Neuronal stem cell (in vitro differentiated cells): Measurements from ENCODE around the gene SLK.

Experiments used
- DNase-seq: peaks from one replicate; pipeline ENCODE4 v3.0.0-alpha.2; 2013; ENCODE audit warnings: low spot score
- H2AFZ ChIP-seq: one replicate; pipeline ENCODE4 v1.6.1; 2013; ENCODE audit warnings: mild to moderate bottlenecking, low read length, inconsistent platforms
- H2AK5ac ChIP-seq: 2 replicates; pipeline ENCODE4 v1.6.1; 2013; ENCODE audit warnings: low read depth, mild to moderate bottlenecking, inconsistent platforms, low read length, moderate library complexity, mixed read lengths
- H2BK120ac ChIP-seq: 2 replicates; pipeline ENCODE4 v1.6.1; 2013; ENCODE audit warnings: low read depth, mild to moderate bottlenecking, inconsistent platforms, low read length, moderate library complexity, mixed read lengths
- H2BK12ac ChIP-seq: one replicate; pipeline ENCODE4 v1.6.1; 2013; ENCODE audit warnings: low read length, inconsistent platforms
- H2BK15ac ChIP-seq: 2 replicates; pipeline ENCODE4 v1.6.1; 2013; ENCODE audit warnings: mild to moderate bottlenecking, low read length, inconsistent platforms, mixed read lengths
- H2BK5ac ChIP-seq: one replicate; pipeline ENCODE4 v1.6.1; 2013; ENCODE audit warnings: inconsistent platforms, mild to moderate bottlenecking, low read length, moderate library complexity
- H3K14ac ChIP-seq: one replicate; pipeline ENCODE4 v1.6.1; 2013; ENCODE audit warnings: low read length, inconsistent platforms
- H3K18ac ChIP-seq: 2 replicates; pipeline ENCODE4 v1.6.1; 2013; ENCODE audit warnings: low read length, inconsistent platforms
- H3K23ac ChIP-seq: 2 replicates; pipeline ENCODE4 v1.6.1; 2013; ENCODE audit warnings: low read depth, mild to moderate bottlenecking, mixed read lengths, low read length, inconsistent platforms; ENCODE audit not compliant: poor library complexity
- H3K27ac ChIP-seq: replicated peaks from 3 replicates; pipeline ENCODE4 v1.5.1; 2013; ENCODE audit warnings: low read length, inconsistent platforms
- H3K27me3 ChIP-seq, 3 experiments: 2 replicates each; pipeline ENCODE4 v1.6.1; 2013; ENCODE audit warnings: low read length in 3 of 3, mild to moderate bottlenecking in 2 of 3, inconsistent platforms in 1 of 3, low read depth in 1 of 3, mixed read lengths in 1 of 3, moderate library complexity in 1 of 3; ENCODE audit not compliant: control insufficient read depth in 3 of 3, insufficient read depth in 3 of 3
- H3K36me3 ChIP-seq, 2 donors: replicated peaks in 1 of 2; 2 replicates each; pipeline ENCODE4 v1.6.1; 2013; ENCODE audit warnings: low read length in 2 of 2; ENCODE audit not compliant: control insufficient read depth in 2 of 2, insufficient read depth in 2 of 2
- H3K4ac ChIP-seq: 2 replicates; pipeline ENCODE4 v1.6.1; 2013; ENCODE audit warnings: inconsistent platforms, mild to moderate bottlenecking, low read length, moderate library complexity
- H3K4me1 ChIP-seq, 2 donors: 1 replicate in 1 of 2; 2 replicates in 1 of 2; pipeline ENCODE4 v1.6.1; 2013; ENCODE audit warnings: low read length in 2 of 2, low read depth in 1 of 2; ENCODE audit not compliant: control insufficient read depth in 2 of 2, insufficient read depth in 1 of 2
- H3K4me2 ChIP-seq: one replicate; pipeline ENCODE4 v1.6.1; 2013; ENCODE audit warnings: mild to moderate bottlenecking, low read length, inconsistent platforms; ENCODE audit not compliant: insufficient read depth, poor library complexity, severe bottlenecking
- H3K4me3 ChIP-seq, 2 donors: 2 replicates each; pipeline ENCODE4 v1.5.1; 2013; ENCODE audit warnings: low read length in 2 of 2, mild to moderate bottlenecking in 2 of 2, inconsistent platforms in 1 of 2, moderate library complexity in 1 of 2
- H3K79me1 ChIP-seq: one replicate; pipeline ENCODE4 v1.6.1; 2013; ENCODE audit warnings: low read depth, mild to moderate bottlenecking, inconsistent platforms, low read length, moderate library complexity
- H3K9ac ChIP-seq: one replicate; pipeline ENCODE4 v1.6.1; 2013; ENCODE audit warnings: mild to moderate bottlenecking, low read depth, low read length, inconsistent platforms; ENCODE audit not compliant: poor library complexity
- H3K9me3 ChIP-seq, 2 donors: replicated peaks in 1 of 2; 2 replicates each; pipeline versions ENCODE3 to v1.6.1; 2013; ENCODE audit warnings: low read length in 2 of 2, mild to moderate bottlenecking in 2 of 2, inconsistent platforms in 1 of 2, low read depth in 1 of 2, mixed read lengths in 1 of 2, moderate library complexity in 1 of 2; ENCODE audit not compliant: control insufficient read depth in 2 of 2, insufficient read depth in 1 of 2
- H4K8ac ChIP-seq: one replicate; pipeline ENCODE4 v1.6.1; 2013; ENCODE audit warnings: low read depth, mild to moderate bottlenecking, inconsistent platforms, low read length, moderate library complexity
- H4K91ac ChIP-seq: one replicate; pipeline ENCODE4 v1.6.1; 2013; ENCODE audit warnings: low read length, low read depth, mild to moderate bottlenecking, inconsistent platforms; ENCODE audit not compliant: poor library complexity
- WGBS, 2 donors: extraction: QIAGEN DNeasy Blood & Tissue Kit; methylation state at CpG; one replicate each; pipeline ENCODE4 v1.1.7; 2013; ENCODE audit warnings: missing lambda C conversion rate in 2 of 2, mixed read lengths in 1 of 2; ENCODE audit not compliant: insufficient read length in 2 of 2, insufficient replicate concordance in 1 of 2; ENCODE audit errors: extremely low coverage in 2 of 2; 5-methylcytosine and 5-hydroxymethylcytosine counted together

Gene SLK

GRCh38 chr10:104045151-104046089 is 78.5 kb downstream of the SLK start:
- Histone ChIP-seq H3K4me3 (no peak overlapping the region), H3K27me3 (peaks cover 0 to 18% (median 0%) of the 10 kb centered on the region in 3 experiments), H4K8ac (no peak overlapping the region), H3K18ac (peak overlapping the region; percentile 49), H3K9ac (no peak overlapping the region), H3K27ac (no peak overlapping the region), H3K14ac (no peak overlapping the region), H2BK15ac (no peak overlapping the region), H2AK5ac (peak overlapping the region; percentile 14), H2BK120ac (no peak overlapping the region), H4K91ac (no peak overlapping the region), H2BK5ac (no peak overlapping the region), H2AFZ (peak overlapping the region; percentile 80), H3K36me3 (no peaks in the 10 kb centered on the region), H3K9me3 (no peaks in the 10 kb centered on the region), H3K23ac (no peak overlapping the region), H3K4me1 (no peaks in the 10 kb centered on the region), H3K79me1 (no peaks in the 10 kb centered on the region), H3K4ac (no peak overlapping the region), H2BK12ac (no peak overlapping the region), H3K4me2 (no peak overlapping the region)
- no CpG with 5 or more reads among the region's 9 CpGs for WGBS, 2 donors
- DNase-seq = peak; percentile 66

DNA sequence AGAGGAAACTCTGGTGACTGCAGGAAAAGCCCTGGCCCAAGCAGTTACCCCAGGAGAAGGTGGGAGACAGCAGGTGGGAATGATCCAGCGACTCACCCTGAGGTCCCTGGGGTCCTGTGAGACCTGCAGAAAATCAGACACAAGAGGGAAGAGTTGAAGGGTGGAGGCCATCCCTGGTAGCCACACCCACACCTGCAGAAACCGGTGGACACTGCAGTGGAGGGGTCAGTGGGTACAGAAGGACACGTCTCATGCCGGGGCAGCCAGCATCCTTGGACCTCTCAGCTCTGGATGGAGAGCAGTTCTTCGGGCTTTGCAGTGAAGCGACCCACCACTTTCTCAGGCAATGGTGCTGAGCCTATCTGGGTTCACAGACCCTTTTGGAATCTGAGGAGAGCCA is 79.7 kb downstream of the SLK start:
- no peak overlapping the region for H2BK5ac ChIP-seq
- H4K91ac ChIP-seq = no peak overlapping the region
- H3K27me3 ChIP-seq = peaks cover 0 to 18% (median 0%) of the 10 kb centered on the region in 3 experiments
- no peak overlapping the region for H2BK15ac ChIP-seq
- H3K4me2 ChIP-seq = no peak overlapping the region
- peak overlapping the region in 1 of 2 donors; percentile 17 for H3K4me3 ChIP-seq
- no peak overlapping the region for H3K9ac ChIP-seq
- no peak overlapping the region for H2BK120ac ChIP-seq
- H3K27ac ChIP-seq = no peak overlapping the region
- no peaks in the 10 kb centered on the region for H3K9me3 ChIP-seq
- no peaks in the 10 kb centered on the region for H3K36me3 ChIP-seq
- H3K4me1 ChIP-seq = no peaks in the 10 kb centered on the region
- DNase-seq = no peak
- no peak overlapping the region for H3K4ac ChIP-seq
- H2AK5ac ChIP-seq = no peak overlapping the region
- WGBS, 2 donors = no CpG with 5 or more reads among the region's 6 CpGs
- no peak overlapping the region for H3K23ac ChIP-seq
- H4K8ac ChIP-seq = no peak overlapping the region
- H3K18ac ChIP-seq = peak overlapping the region; percentile 21
- H3K79me1 ChIP-seq = no peaks in the 10 kb centered on the region
- H3K14ac ChIP-seq = no peak overlapping the region
- no peak overlapping the region for H2AFZ ChIP-seq
- peak overlapping the region; percentile 59 for H2BK12ac ChIP-seq

- H3K4me2 ChIP-seq = no peak overlapping the region
- H2BK15ac ChIP-seq = no peak overlapping the region
- H2BK12ac ChIP-seq = no peak overlapping the region
- H3K9ac ChIP-seq = no peak overlapping the region
- no peak overlapping the region for H4K8ac ChIP-seq
- H3K23ac ChIP-seq = no peak overlapping the region
- DNase-seq = no peak
- no CpG with 5 or more reads among the region's 8 CpGs for WGBS, 2 donors
- peak overlapping the region; percentile 79 for H4K91ac ChIP-seq
- no peaks in the 10 kb centered on the region for H3K79me1 ChIP-seq
- no peak overlapping the region for H3K27ac ChIP-seq
- no peak overlapping the region for H2BK5ac ChIP-seq
- H3K4me1 ChIP-seq = no peaks in the 10 kb centered on the region
- H2AK5ac ChIP-seq = no peak overlapping the region
- no peaks in the 10 kb centered on the region for H3K36me3 ChIP-seq
- no peak overlapping the region for H3K4ac ChIP-seq
- H3K9me3 ChIP-seq = no peaks in the 10 kb centered on the region
- H3K4me3 ChIP-seq = no peak overlapping the region
- H3K27me3 ChIP-seq = peaks cover 0 to 20% (median 0%) of the 10 kb centered on the region in 3 experiments
- H2BK120ac ChIP-seq = no peak overlapping the region
- no peak overlapping the region for H3K18ac ChIP-seq
- no peak overlapping the region for H2AFZ ChIP-seq
- no peak overlapping the region for H3K14ac ChIP-seq
Measured at GRCh38 chr10:104049504-104050250, 82.7 kb downstream of the SLK start.

GRCh38 chr10:104052431-104052830 is 85.5 kb downstream of the SLK start:
- Histone ChIP-seq H2BK120ac (no peak overlapping the region), H4K91ac (no peak overlapping the region), H3K36me3 (no peaks in the 10 kb centered on the region), H2AFZ (no peak overlapping the region), H3K23ac (no peak overlapping the region), H2AK5ac (no peak overlapping the region), H3K4me3 (no peak overlapping the region), H3K27ac (no peak overlapping the region), H2BK5ac (no peak overlapping the region), H3K4ac (no peak overlapping the region), H3K18ac (no peak overlapping the region), H3K9me3 (no peaks in the 10 kb centered on the region), H2BK15ac (peak overlapping the region; percentile 60), H3K9ac (no peak overlapping the region), H3K79me1 (no peaks in the 10 kb centered on the region), H3K4me2 (no peak overlapping the region), H4K8ac (no peak overlapping the region), H3K14ac (no peak overlapping the region), H3K27me3 (peaks cover 0 to 22% (median 0%) of the 10 kb centered on the region in 3 experiments), H3K4me1 (peaks cover 0 to 7% of the 10 kb centered on the region in 2 donors), H2BK12ac (no peak overlapping the region)
- no CpG with 5 or more reads among the region's 2 CpGs for WGBS, 2 donors
- DNase-seq = no peak
